Chondrocyte (in vitro differentiated cells): Measurements from ENCODE around the gene RNF13. TPM values are rescaled to one million over a fixed set of nuclear protein-coding genes. Genes with fewer than 3 reads are reported as not detected.

Source experiments
- DNase-seq: peaks from one replicate; pipeline ENCODE4 v3.0.0; 2021; ENCODE audit warnings: mixed read lengths, low spot score
- H3K27ac Mint-ChIP-seq: one replicate; pipeline ENCODE4 v1.8.0; 2021; ENCODE audit warnings: mild to moderate bottlenecking, moderate library complexity, mixed read lengths; ENCODE audit not compliant: unreplicated experiment
- H3K27me3 Mint-ChIP-seq: 2 replicates; pipeline ENCODE4 v1.8.0; 2021; ENCODE audit warnings: low read depth, mixed read lengths
- H3K36me3 Mint-ChIP-seq: 2 replicates; pipeline ENCODE4 v1.8.0; 2021; ENCODE audit warnings: low read depth, mixed read lengths
- H3K4me1 Mint-ChIP-seq: 2 replicates; pipeline ENCODE4 v1.8.0; 2021; ENCODE audit warnings: low read depth, mild to moderate bottlenecking, mixed read lengths
- H3K4me3 Mint-ChIP-seq: one replicate; pipeline ENCODE4 v1.8.0; 2021; ENCODE audit warnings: mild to moderate bottlenecking, moderate library complexity, mixed read lengths; ENCODE audit not compliant: unreplicated experiment
- H3K9me3 Mint-ChIP-seq: 2 replicates; pipeline ENCODE4 v1.8.0; 2021; ENCODE audit warnings: low read depth, mixed read lengths
- total RNA-seq: library from RNA; stranded (reverse); gene quantifications from 3 replicates; pipeline ENCODE4 v1.2.1, GENCODE V29; 2021
- TF ChIP-seq, protein P1 (sequence below): fragments of 200-600 bp; sonication (generic); IDR thresholded peaks from 2 replicates; pipeline ENCODE4 v1.5.0; 2021; ENCODE audit warnings: antibody characterized with exemption, mild to moderate bottlenecking, moderate library complexity

The RNF13 gene
- total RNA-seq, 1 donor from 2014 or later, result 43.1 TPM

GRCh38 chr3:149768704-149769103, 44.3 kb upstream of the RNF13 start:
- TF ChIP-seq, protein P1, sequence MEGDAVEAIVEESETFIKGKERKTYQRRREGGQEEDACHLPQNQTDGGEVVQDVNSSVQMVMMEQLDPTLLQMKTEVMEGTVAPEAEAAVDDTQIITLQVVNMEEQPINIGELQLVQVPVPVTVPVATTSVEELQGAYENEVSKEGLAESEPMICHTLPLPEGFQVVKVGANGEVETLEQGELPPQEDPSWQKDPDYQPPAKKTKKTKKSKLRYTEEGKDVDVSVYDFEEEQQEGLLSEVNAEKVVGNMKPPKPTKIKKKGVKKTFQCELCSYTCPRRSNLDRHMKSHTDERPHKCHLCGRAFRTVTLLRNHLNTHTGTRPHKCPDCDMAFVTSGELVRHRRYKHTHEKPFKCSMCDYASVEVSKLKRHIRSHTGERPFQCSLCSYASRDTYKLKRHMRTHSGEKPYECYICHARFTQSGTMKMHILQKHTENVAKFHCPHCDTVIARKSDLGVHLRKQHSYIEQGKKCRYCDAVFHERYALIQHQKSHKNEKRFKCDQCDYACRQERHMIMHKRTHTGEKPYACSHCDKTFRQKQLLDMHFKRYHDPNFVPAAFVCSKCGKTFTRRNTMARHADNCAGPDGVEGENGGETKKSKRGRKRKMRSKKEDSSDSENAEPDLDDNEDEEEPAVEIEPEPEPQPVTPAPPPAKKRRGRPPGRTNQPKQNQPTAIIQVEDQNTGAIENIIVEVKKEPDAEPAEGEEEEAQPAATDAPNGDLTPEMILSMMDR, result no peak
- Mint-ChIP-seq H3K4me3 (no peak overlapping the region), H3K9me3 (no peaks in the 10 kb centered on the region), H3K36me3 (no peaks in the 10 kb centered on the region), H3K27ac (no peak overlapping the region), H3K4me1 (no peaks in the 10 kb centered on the region), H3K27me3 (peaks cover 13% of the 10 kb centered on the region)
- DNase-seq, result no peak

- no peak overlapping the region for H3K4me3 Mint-ChIP-seq
Measured at GRCh38 chr3:149770246-149770645, 42.8 kb upstream of the RNF13 start.

GRCh38 chr3:149771652-149772271, 41.3 kb upstream of the RNF13 start:
- DNase-seq, result no peak
- Mint-ChIP-seq H3K9me3 (no peaks in the 10 kb centered on the region), H3K4me3 (no peak overlapping the region), H3K27me3 (peaks cover 2% of the 10 kb centered on the region), H3K4me1 (no peaks in the 10 kb centered on the region), H3K27ac (no peak overlapping the region), H3K36me3 (no peaks in the 10 kb centered on the region)
- TF ChIP-seq, protein P1, result peak; percentile 88

More at GRCh38 chr3:149770246-149770645, 42.8 kb upstream of the RNF13 start:
- TF ChIP-seq, protein P1, result peak; percentile 20
- Mint-ChIP-seq H3K36me3 (no peaks in the 10 kb centered on the region), H3K27ac (no peak overlapping the region), H3K27me3 (peaks cover 5% of the 10 kb centered on the region), H3K9me3 (no peaks in the 10 kb centered on the region), H3K4me1 (no peaks in the 10 kb centered on the region)
- DNase-seq, result no peak

- Mint-ChIP-seq H3K36me3 (no peaks in the 10 kb centered on the region), H3K9me3 (no peaks in the 10 kb centered on the region), H3K4me3 (no peak overlapping the region), H3K27ac (no peak overlapping the region), H3K27me3 (peaks cover under 1% of the 10 kb centered on the region), H3K4me1 (no peaks in the 10 kb centered on the region)
- TF ChIP-seq, protein P1, result no peak
- DNase-seq, result no peak
Measured at GRCh38 chr3:149772861-149773260, 40.2 kb upstream of the RNF13 start.

DNA sequence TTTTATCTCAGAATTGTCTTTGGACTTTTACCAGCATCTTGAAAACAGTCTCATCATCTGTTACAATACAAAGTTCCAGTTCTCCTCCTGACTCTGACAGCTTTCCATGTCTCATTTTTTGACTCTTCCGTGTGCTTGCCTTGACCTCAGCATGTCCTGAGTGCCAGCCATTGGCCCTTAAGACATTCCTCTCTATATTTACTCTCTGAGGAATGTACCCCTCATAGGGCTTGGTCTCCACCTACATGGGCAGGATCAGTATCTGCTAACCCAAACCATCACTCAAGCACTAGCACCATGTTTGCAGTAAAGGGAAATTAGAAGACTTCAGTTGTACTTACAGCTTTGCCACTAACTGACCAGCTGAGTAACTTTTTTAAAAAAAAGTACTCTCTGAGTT, 36.8 kb upstream of the RNF13 start:
- Mint-ChIP-seq H3K36me3 (no peaks in the 10 kb centered on the region), H3K27ac (no peak overlapping the region), H3K27me3 (no peaks in the 10 kb centered on the region), H3K4me1 (no peaks in the 10 kb centered on the region), H3K9me3 (no peaks in the 10 kb centered on the region), H3K4me3 (no peak overlapping the region)
- TF ChIP-seq, protein P1, result no peak
- no peak for DNase-seq
